HK-2 (cell line): Measurements from ENCODE around the gene CNDP1.

ENCODE experiments used
- DNase-seq: peaks from one replicate; pipeline ENCODE4 v3.0.0-alpha.2; 2018; ENCODE audit not compliant: unreplicated experiment

CNDP1 gene

DNA sequence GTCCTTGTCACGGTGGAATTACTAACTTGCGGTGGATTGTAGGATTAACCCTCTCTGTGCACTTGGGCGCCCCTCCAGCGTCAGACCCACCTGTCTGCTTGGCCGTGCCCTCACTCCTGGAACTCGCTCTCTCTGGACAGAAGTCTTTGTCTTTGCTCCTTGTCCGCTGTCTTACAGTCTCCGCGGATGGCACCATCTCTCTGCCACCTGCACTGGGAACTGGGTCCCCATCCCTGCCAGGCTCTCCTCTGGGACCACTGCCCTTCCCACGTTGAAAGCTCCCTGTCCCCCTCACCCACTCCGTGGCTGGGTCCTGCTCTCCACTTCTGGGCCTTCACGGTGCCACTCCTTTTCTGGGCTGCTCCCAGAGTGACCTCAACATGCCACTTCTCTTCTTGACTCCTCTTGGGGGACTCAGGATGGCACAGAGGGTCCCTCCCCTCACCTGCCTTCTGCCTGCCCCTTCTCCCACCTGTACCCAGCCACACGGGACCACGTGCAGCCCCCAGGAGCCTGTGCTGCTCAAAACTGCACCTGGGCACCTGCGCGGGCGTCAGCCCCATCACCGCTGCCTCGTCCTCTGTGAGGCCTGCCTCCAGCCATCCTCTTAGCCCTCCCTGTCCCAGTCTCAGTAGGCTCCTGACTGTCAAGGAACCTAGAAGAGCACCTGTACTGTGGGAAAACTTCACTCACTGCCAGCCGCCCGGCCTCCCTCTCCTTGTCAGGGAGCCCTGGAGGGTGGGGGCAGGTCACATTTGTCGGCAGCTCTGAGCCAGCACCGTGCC lies 27.0 kb upstream of the CNDP1 start:
- DNase-seq: no peak

DNA sequence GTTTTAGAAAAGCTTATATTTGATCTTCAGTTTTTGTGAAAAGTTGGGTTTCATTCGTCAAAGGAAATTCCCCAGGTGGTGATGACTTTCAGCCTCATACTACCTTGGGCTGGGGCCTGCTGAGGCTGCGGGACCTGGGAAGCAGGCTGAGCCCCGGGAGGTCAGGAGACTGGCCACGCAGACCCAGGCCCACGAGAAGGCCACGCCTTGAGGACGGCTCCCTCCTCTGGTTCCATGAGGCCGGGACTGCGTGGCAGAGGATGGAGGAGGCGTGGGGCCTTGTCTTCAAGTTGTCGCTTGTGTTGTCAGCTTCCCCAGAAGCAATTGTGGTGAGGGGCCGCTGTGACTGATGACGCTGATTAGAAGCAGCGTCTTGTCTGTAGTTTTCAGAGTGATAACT lies 26.4 kb upstream of the CNDP1 start:
- no peak for DNase-seq

DNA sequence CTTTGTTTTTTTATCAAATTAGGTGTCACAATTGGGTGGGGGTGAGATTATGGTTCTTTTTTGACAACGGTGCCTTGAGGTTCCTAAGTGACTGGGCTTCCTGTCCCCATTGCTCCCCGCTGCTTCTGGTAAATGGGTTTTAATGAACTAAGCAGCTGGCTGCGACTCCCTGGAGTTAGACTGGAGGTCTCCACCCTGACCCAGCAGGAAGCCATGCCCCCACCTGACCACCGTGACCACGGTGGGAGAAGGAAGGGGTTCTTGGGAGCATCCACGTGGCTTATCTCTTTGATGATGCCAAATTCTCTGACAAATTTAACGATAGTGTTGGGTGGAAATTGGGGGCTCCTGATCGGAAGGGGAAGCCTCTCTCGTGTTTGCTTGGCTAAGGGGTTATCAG lies 25.9 kb upstream of the CNDP1 start:
- DNase-seq: no peak

DNA sequence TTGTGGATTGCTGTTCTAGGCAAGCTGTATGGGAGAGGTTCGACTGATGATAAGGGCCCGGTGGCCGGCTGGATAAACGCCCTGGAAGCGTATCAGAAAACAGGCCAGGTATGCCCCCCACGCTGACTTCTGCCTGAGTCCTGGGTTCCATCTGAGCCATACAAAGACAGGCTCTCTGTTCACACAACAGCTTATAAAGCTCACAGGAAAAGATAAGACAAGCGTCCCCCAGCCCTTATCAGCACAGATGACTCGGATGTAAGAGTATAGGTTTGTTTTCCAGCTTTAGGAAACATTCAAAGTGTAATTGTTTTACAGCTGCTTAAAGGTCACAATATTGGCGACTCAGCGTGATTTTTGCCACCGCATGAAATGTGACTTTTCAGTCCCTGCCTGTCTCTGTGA lies 25.5 kb upstream of the CNDP1 start:
- no peak for DNase-seq

DNA sequence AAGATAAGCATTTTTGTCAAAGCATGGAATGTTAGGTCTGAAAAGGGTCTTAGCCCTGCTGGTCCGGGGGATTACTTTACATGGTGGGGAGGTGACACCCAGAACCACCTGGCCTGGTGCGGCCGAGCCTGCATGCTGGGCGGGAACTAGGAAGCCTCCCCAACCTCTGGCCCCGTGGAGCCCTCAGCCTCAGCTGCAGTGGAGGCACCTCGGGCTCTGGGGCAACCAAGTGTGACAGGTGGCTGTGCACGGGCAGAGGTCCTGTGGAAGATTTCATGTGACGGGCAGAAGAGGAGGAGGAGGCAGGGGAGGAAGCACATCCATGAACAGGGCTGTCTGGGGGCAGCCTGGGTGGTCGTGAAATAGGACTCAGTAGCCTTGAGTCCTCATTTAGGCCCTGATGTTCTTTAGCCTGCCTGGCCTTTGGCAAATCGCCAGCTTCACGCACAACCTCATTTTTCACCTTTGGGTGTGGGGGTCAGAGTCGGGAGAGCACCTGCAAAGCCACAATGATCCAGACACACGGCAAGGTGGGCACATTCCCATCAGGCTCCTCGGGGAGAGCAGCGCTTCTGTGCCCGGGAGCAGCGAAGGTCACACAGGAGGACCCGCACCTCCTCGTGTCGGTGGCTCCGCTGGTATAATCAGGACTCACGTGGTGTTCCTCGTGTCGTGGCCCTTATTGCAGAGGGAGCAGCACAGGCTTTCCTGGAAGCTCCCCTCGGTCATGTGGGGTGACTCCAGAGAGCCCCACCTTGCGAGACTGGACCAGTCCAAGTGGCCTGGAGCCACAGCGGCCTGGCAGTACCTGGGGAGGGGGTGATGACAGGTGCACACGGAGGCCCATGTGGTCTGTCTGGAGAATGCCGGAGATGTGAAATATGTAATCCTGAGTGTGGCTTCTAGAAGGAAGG lies 24.2 kb upstream of the CNDP1 start:
- no peak for DNase-seq

DNA sequence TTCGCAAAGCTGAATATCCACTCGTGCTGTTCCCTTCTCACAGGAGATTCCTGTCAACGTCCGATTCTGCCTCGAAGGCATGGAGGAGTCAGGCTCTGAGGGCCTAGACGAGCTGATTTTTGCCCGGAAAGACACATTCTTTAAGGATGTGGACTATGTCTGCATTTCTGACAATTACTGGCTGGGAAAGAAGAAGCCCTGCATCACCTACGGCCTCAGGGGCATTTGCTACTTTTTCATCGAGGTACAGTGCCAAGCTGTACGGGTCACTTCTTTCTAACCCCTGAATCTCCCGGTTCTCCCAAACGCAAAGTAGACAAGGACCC lies 23.6 kb upstream of the CNDP1 start:
- DNase-seq: no peak

DNA sequence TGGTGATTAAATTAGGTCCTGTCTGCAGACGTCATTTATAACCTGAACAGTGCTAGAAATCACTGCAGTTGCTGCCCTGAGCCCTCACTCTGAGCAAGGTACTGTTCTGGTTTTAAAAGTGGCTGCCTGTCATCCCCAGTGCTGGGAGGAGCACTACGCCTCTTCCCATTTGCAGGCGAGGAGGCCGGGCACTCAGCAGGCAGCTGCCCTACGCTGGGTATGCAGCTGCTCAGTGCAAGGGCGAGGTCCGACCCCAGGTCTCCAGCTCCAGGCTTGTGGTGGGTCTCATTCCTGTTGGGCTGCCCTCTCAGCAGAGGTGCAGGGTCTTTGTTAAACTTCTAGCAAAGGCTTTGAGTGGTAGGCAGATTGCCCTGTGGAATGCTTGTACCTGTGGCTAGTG lies 22.5 kb upstream of the CNDP1 start:
- no peak for DNase-seq

DNA sequence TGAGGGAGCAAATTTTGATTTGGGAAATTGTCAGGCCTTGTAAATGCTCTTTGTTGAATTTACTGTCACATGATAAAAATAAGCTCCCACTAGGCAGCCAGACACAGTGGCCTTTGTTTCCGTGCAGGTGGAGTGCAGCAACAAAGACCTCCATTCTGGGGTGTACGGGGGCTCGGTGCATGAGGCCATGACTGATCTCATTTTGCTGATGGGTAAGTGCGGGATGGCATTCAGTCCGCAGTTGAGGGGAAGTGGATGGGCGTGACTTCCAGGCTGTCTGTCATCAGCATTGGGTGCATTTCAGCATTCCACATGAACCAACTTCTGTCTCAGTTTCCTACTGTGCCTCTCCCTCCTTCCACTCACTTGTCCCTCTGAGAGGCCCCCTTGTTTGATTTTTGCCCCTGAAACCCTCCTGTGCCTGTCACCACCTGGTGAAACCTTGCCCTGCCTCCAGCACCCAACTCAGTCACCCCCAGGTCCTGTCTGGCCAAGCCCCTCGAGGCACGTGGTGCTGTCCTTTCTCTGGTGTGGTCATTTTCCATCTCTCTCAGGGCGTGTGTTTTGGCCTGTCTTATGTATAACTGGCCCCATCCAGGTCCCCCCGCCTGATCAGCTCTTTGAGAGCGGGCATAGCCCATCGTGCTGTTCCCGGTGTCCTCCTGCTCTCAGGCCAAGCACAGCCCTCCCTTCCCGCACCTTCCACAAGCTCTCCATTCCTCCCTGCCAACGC lies 21.8 kb upstream of the CNDP1 start:
- no peak for DNase-seq

DNA sequence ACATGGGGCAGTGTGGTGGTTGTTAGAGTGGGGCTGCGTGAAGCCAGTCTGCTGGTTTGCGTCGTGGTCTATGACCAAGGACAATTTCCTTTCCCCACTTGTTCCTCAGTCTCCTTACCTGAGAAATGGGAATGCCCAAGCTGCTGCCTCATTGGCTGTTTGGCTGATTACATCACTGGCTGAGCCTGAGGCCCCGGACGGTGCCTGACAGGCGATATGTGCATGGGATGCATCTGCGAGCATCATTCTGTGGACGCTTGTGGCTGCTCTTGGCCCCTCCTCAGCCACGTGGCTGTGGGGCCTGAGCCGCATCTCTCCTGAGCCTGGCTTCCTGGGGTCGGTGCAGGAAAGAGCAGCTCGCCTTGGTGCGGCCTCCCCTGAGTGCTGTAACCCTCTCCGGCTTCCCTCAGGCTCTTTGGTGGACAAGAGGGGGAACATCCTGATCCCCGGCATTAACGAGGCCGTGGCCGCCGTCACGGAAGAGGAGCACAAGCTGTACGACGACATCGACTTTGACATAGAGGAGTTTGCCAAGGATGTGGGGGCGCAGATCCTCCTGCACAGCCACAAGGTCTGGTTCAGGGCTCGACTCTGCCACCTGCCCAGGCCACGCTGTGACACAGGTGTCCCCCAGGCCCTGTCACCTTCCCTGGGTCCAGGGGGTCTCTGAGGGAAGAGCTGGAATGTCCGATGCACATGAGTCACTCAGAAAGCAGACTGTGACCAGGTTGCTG lies 21.0 kb upstream of the CNDP1 start:
- DNase-seq: no peak

DNA sequence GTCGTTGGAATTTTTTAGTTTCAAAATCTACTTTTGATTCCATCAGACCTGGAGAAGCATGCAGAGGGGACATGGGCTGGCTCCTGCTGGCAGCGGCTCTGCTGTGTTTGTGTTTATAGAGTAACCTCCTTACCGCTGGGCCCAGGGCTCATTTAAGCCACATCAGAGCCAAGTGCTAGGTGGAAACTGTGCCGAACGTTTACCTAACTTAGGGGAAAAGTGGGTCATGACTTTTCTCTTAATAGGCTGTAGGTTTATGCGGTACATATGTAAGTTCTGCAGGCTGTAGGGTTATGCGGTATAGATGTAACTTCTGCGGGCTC lies 20.5 kb upstream of the CNDP1 start:
- no peak for DNase-seq

DNA sequence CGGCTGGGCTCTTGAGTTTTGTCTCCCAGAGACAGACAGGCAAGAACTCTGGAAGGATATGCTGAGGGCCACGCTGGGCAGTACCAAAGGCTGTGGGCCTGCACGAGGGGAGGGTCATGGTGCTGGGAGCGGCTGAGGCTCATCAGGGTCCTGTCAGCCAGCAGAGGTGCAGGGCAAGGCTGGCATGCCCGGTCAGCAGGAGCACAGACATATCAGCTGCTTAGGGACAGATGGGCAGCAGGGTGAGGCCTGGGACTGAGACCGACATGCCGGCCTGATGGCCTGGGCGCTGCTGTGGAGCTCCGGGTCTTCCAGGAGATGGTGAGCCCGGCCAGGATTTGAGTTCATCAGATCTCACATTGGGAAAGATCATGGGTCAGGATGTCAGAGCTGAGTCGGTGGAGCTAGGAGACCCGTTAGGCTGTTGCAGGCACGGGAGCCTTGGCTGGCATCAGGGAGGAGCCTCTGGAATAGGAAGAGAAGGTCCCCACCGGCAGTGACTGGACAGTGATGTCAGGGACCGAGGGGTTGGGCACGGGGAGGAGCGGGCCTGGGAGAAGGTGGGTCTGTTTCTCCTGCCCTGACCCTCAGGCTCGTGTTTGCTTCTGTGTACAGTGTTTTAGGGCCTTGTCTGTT lies 19.3 kb upstream of the CNDP1 start:
- no peak for DNase-seq

DNA sequence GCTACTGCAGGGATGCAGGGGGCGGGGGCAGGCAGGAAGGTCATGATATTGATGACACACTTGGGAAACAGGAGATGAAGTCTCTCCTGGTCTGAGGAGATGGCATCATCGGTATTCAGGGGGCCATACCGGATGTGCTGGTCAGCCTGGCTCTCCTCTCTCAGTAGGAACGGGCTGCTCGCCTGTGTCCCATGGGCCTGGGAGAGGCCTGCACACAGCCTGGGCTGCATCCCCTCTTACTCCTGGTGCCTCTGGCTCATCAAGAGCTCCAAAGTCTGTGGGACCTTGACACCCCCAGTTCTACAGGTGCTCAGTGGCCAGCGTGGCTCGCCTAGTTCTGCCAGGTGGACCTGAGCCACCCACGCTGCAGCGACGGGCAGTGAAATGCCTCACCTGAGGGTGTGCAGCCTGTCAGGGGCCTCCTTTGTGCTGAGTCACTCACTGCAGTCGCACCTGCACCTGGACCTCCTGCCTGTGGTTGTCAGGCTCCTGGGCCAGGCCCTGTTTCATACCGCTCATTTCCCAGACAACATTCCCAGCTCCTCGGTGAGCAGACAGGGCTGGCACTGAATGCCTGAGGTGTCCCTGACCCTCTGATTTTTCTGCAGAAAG lies 18.6 kb upstream of the CNDP1 start:
- DNase-seq: no peak

DNA sequence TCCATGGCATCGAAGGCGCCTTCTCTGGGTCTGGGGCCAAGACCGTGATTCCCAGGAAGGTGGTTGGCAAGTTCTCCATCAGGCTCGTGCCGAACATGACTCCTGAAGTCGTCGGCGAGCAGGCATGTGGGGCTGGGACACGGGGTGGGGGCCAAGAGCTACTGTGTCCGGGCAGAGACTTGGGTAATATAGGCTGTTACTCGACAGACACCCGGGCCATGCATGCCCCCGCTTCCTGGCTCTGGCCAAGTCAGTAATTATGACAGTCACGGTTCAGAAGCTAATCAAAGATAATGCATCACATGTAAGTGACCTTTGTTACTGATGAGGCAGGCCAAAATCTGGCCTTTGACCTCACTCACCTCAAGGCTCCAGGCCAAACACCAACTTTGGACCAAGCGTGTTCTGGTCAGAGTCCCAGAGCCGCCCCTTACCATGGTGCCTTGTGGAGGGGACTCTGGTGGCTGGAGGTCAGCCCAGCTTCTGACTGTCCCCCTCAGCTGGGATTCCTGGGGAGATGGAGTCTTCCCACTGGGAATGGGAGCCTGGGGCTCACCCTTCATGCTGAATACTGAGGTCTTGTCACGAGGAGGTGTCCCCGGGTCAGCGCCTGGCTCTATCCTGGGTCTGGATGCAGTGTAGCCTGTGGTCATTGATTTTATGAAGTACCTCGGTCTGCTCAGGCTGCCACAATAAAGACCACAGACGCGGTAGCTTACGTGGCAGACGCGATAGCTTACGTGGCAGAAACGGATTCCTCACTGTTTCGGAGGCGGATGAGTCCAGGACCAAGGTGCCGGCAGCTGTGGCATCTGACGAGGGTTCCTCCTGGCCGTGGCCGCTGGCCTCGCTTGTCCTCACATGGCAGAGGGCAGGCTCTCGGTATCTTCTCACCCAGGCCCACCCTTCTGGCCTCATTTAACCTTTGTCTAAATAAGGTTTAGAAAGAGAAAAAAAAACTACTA lies 17.7 kb upstream of the CNDP1 start:
- DNase-seq: no peak

DNA sequence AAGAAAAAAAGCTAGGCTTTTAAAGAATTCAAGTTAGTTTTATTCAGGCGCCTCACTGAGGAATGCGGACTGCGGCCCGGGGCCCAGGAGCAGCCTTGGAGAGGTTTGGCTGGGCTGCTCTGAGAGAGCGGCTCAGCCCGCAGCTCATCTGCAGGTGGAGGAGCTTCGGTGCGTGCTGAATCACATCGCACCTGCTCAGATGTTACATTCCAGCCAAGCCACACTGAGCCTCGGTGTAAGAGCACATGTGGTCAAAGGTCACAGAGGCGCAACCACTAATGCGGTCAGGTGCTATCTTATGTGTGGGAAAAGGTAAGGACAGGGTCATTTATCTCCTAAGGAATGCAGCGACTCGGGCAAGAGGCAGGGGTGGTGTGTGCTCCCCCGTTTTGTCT lies 17.1 kb upstream of the CNDP1 start:
- no peak for DNase-seq

DNA sequence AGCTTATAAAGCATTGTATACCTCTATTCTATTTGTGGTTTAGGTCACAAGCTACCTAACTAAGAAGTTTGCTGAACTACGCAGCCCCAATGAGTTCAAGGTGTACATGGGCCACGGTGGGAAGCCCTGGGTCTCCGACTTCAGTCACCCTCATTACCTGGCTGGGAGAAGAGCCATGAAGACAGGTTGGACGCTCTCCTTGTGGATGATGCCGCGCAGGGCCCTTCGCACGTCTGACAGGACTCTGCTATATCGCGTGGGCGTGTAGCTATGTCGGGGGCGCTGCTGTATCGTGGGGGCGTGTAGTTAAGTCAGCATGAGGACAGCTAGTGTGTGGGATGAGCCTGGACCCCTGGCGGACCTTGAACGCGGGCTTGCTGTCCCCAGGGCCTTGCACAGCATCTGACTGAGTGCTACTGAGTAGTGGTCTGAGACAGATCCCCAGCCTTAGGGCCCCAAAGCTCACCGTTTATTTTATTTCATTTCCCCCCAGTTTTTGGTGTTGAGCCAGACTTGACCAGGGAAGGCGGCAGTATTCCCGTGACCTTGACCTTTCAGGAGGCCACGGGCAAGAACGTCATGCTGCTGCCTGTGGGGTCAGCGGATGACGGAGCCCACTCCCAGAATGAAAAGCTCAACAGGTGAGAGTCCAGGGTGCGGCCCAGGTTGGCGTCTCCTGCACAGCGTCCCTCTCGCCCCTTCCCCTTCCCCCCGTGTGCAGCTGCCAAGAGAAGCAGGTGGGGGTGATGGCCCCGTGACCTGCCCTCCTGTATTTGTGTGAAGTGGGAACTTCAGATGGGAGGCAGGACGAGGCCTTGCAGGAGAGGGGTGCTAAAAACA lies 15.6 kb upstream of the CNDP1 start:
- DNase-seq: no peak

DNA sequence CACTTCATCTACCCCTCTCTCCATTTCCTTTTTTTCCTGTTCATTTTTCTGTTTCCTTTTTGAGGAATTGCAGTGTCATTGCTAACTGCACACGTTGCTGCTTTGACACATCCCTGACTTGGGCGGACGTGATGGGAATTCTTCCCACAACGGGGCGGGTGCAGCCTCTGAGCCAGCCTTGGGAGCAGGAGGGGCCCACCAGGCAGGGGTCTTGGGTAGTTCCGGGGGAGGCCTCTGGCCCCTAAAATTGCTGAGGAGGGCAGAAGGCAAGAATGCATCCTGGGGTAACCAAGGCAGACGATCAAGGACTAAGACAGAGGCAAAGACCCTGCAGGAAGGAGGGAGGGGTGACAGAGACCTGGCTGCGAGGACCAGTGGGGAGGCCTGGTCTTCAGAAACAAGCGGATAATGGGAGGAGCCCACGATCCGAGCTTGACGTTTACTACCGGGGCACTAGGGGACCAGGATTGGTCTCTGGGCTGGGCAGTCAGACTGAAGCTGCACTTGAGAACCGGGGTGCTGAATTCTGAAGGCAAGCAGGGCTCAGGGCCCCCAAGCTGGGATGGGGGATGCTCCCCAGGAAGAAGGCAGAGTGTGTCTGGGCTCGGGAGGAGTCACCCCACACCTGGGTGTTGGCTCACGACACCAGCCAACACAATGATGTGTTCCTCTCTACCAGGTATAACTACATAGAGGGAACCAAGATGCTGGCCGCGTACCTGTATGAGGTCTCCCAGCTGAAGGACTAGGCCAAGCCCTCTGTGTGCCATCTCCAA lies 14.8 kb upstream of the CNDP1 start:
- DNase-seq: no peak

DNA sequence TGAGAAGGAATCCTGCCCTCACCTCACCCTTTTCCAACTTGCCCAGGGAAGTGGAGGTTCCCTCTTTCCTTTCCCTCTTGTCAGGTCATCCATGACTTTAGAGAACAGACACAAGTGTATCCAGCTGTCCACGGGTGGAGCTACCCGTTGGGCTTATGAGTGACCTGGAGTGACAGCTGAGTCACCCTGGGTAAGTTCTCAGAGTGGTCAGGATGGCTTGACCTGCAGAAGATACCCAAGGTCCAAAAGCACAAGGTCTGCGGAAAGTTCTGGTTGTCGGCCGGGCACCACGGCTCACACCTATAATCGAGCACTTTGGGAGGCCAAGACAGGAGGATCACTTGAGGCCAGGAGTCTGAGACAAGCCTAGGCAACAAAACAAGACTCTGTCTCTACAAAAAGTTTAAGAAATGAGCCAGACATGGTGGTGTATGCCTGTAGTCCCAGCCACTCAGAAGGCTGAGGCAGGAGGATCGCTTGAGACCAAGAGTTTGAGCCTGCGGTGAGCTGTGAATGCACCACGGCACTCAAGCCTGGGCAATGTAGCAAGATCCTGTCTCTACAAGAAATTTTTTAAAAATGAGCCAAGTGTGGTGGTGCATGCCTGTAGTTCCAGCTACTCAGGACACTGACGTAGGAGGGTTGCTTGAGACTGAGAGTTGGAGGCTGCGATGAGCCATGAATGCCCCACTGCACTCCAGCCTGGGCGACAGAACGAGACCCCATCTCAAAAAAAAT lies 14.0 kb upstream of the CNDP1 start:
- no peak for DNase-seq
